Mammary epithelial cell (primary cell): ENCODE results near the gene CHD9.

ENCODE experiments used
- CTCF ChIP-seq, 2 donors: IDR thresholded peaks in 1 of 2; conservative IDR thresholded peaks in 1 of 2; 2 replicates each; pipeline ENCODE4 v1.5.1; 2011 to 2012; ENCODE audit warnings: inconsistent platforms in 2 of 2, low read length in 2 of 2, mild to moderate bottlenecking in 2 of 2, control low read depth in 1 of 2, low read depth in 1 of 2; ENCODE audit not compliant: insufficient read depth in 1 of 2; ENCODE audit errors: extremely low read depth in 1 of 2
- EZH2 ChIP-seq: IDR thresholded peaks from 2 replicates; pipeline ENCODE4 v1.6.1; 2012; ENCODE audit warnings: low read length, inconsistent platforms, borderline replicate concordance

GRCh38 chr16:53087101-53087500, 32.3 kb downstream of the CHD9 start:
- TF ChIP-seq CTCF (conservative IDR thresholded peaks at IDR 0.05 in 1 of 2, IDR thresholded peaks at IDR 0.05 in 1 of 2; ENCODE audit: extremely low read depth in 1 of 2, insufficient read depth in 1 of 2, low read depth in 1 of 2, low read length in 2 of 2) (no peak), EZH2 (no peak)
